ENCODE measurements around the gene ATG5.

ATG5 gene

GRCh38 chr6:106136845-106137244 is 188.7 kb downstream of the ATG5 start:
- intact Hi-C loops (cut with DNase I) = no loop called here
- DNase-seq = no peak

- no peak for DNase-seq
- intact Hi-C loops (cut with DNase I) = no loop called here
Measured at GRCh38 chr6:106135911-106136571, 189.5 kb downstream of the ATG5 start.

DNA sequence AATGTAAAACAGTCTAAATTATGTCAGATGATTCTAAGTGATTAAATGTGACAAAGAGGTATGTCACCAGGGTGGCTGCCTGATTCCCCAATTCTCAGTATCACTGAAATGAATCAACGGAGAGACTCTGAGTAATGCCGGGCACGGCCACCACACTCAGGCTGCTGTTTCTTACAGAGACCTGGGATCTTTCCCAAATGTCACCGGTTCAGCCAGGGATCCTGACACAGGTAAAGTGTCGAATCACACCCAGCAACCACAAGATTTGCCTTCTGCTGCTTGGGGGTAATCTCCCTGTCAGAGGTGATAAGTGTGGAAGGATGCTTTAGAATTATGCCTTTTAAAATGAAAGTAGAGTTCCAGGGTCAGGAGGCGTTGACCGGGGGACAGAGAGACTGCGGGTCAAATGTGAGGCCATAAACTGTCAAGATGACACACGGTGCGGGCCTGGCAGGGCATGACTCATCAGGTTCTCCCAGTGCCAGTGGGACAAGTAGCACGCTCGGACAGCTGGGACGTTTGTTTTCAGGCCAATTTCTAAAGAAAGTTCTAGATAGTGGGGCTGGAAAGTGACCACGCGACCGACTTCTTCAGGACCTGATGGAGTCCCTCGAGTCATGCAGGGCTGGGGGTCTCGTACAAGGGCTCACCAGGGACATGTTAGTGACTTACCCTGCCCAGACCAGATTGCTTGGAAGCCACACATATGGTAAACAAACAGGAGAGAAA is 190.5 kb downstream of the ATG5 start:
- DNase-seq = no peak
- intact Hi-C loops (cut with DNase I) = no loop called here
